Prostate gland (tissue), 2 donors: ENCODE measurements around the gene SDF2. TPM values are rescaled to one million over a fixed set of nuclear protein-coding genes. Genes with fewer than 3 reads are reported as not detected.

ENCODE experiments used
- DNase-seq: peaks from one replicate; pipeline ENCODE4 v3.0.0-alpha.2; 2019; ENCODE audit warnings: low spot score
- H3K27ac ChIP-seq, 2 donors: fragments of 200-600 bp; sonication (generic); 2 replicates each; pipeline ENCODE4 v1.5.1; 2017 to 2019
- H3K27me3 ChIP-seq: fragments of 200-600 bp; sonication (generic); replicated peaks from 2 replicates; pipeline ENCODE4 v1.5.1; 2019; ENCODE audit not compliant: insufficient read depth
- H3K36me3 ChIP-seq, 2 donors: fragments of 200-600 bp; sonication (generic); 1 replicate in 1 of 2; 2 replicates in 1 of 2; pipeline versions ENCODE4 v1.5.1 to v1.8.1; 2017 to 2019
- H3K4me1 ChIP-seq: fragments of 200-600 bp; sonication (generic); replicated peaks from 2 replicates; pipeline ENCODE4 v1.5.1; 2019
- H3K4me3 ChIP-seq, 2 donors: fragments of 200-600 bp; sonication (generic); 2 replicates each; pipeline ENCODE4 v1.5.1; 2017 to 2019
- H3K9me3 ChIP-seq: fragments of 200-600 bp; sonication (generic); 2 replicates; pipeline ENCODE4 v1.5.1; 2017
- POLR2A ChIP-seq: fragments of 450-650 bp; IDR thresholded peaks from one replicate; pipeline ENCODE4 v1.6.1; 2016; ENCODE audit warnings: antibody characterized with exemption, mild to moderate bottlenecking
- POLR2AphosphoS5 ChIP-seq: sonication (generic); formaldehyde crosslinking; IDR thresholded peaks from one replicate; pipeline ENCODE4 v1.6.1; 2017; ENCODE audit warnings: antibody characterized with exemption
- WGBS: methylation state at CpG from one replicate; pipeline ENCODE4 v1.1.5; 2018; 5-methylcytosine and 5-hydroxymethylcytosine counted together
- intact Hi-C: fragments of 100-400 bp; cut with DNase I; formaldehyde crosslinking; loops from one replicate; pipeline ENCODE4 v1.14.2; 2022
- total RNA-seq, 2 donors: library from RNA; depleted of rRNA; stranded (reverse); fragments of >200 nt; gene quantifications; one replicate each; pipeline ENCODE4 v1.1.0, GENCODE V29; 2016
- TF ChIP-seq, protein P1 (sequence below), 4 experiments: fragments of 200-600 bp in 2 of 4; fragments of 450-650 bp in 2 of 4; sonication (generic) in 2 of 4; IDR thresholded peaks; 1 replicate in 3 of 4; 2 replicates in 1 of 4; pipeline ENCODE4 v1.5.1; 2016 to 2019; ENCODE audit warnings: antibody characterized with exemption in 4 of 4, mild to moderate bottlenecking in 2 of 4, moderate library complexity in 2 of 4

SDF2 gene
- total RNA-seq, 2 donors from 2014 or later = 53.3 to 80.1 TPM

DNA sequence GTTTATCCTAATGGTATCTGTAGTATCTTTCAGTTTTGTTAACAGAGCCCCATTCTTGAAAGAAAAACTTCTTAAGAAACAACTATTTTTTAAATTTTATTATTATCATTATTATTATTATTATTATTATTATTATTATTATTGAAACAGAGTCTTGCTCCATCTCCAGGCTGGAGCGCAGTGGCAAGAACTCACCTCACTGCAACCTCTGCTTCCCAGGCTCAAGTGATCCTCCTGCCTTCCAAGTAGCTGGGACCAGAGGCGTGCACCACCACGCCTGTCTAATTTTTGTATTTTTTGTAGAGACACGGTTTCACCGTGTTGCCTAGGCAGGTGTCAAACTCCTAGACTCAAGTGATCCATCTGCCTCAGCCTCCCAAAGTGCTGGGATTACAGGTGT is 23.7 kb upstream of the SDF2 start:
- H3K27ac ChIP-seq = no peak overlapping the region
- H3K36me3 ChIP-seq = peaks cover 36 to 72% of the 10 kb centered on the region in 2 donors
- no peak for DNase-seq
- 75% methylated on average over 5 of the region's 5 CpGs for WGBS
- no peaks in the 10 kb centered on the region for H3K27me3 ChIP-seq
- no peaks in the 10 kb centered on the region for H3K9me3 ChIP-seq
- no peaks in the 10 kb centered on the region for H3K4me1 ChIP-seq
- TF ChIP-seq POLR2A (no peak), POLR2AphosphoS5 (no peak)
- TF ChIP-seq, protein P1, sequence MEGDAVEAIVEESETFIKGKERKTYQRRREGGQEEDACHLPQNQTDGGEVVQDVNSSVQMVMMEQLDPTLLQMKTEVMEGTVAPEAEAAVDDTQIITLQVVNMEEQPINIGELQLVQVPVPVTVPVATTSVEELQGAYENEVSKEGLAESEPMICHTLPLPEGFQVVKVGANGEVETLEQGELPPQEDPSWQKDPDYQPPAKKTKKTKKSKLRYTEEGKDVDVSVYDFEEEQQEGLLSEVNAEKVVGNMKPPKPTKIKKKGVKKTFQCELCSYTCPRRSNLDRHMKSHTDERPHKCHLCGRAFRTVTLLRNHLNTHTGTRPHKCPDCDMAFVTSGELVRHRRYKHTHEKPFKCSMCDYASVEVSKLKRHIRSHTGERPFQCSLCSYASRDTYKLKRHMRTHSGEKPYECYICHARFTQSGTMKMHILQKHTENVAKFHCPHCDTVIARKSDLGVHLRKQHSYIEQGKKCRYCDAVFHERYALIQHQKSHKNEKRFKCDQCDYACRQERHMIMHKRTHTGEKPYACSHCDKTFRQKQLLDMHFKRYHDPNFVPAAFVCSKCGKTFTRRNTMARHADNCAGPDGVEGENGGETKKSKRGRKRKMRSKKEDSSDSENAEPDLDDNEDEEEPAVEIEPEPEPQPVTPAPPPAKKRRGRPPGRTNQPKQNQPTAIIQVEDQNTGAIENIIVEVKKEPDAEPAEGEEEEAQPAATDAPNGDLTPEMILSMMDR (IDR thresholded peaks at IDR 0.05) = no peak
- intact Hi-C loops = loop anchor here (10.0 kb wide), 1 partner anchor 59 kb away; the partner anchor contains the start of gene TRAF4
- H3K4me3 ChIP-seq = no peak overlapping the region

DNA sequence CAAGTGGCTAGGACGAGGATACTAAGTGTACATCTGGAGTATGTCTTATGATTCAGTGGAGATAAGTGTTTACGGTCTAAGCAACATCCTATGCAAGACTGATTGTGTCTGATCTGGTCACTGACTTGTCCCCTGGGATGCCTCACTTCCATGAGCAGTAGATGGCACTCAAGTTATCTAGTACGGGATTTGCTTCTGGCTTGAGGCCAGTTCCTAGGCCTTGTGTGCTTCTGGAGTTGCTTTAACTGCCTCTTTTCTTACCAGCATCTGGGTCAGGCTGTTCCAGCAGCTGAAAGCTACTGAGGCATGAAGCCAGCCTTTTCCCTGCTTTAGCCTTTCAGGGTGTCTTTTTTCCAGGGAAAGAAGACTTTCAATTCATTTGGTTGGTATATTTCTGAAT is 23.3 kb upstream of the SDF2 start:
- H3K4me1 ChIP-seq = no peaks in the 10 kb centered on the region
- H3K27me3 ChIP-seq = no peaks in the 10 kb centered on the region
- WGBS = 29% methylated on average over 3 of the region's 3 CpGs
- peaks cover 32 to 68% of the 10 kb centered on the region in 2 donors for H3K36me3 ChIP-seq
- no peak overlapping the region for H3K4me3 ChIP-seq
- H3K27ac ChIP-seq = no peak overlapping the region
- TF ChIP-seq POLR2A (no peak), POLR2AphosphoS5 (peak; percentile 85)
- TF ChIP-seq, protein P1 (IDR thresholded peaks at IDR 0.05) = peak in 3 of 4 experiments; percentile 18 to 38 (median 23)
- DNase-seq = peak; percentile 66
- intact Hi-C loops = loop anchor here (10.0 kb wide), 1 partner anchor 60 kb away; the partner anchor contains the start of gene TRAF4
- H3K9me3 ChIP-seq = no peaks in the 10 kb centered on the region

DNA sequence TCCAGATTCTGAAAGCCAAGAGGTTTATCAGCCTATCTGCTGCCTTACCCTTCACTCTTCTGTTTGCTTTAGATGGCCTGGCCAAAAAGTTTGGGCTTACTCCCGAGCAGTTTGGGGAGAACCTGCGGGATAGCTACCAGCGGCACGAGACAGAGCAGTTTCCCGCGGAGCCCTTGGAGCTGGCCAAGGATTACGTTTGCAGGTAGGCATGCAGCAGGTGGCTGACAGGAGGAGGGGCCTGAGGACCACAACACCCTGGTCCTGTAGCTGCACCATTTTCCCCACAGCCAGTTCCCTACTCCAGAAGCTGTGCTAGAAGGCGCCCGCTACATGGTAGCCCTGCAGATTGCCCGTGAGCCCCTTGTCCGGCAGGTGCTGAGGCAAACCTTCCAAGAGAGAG is 20.9 kb upstream of the SDF2 start:
- Histone ChIP-seq H3K27ac (no peak overlapping the region), H3K36me3 (peaks cover 34 to 72% of the 10 kb centered on the region in 2 donors), H3K27me3 (no peaks in the 10 kb centered on the region), H3K9me3 (no peaks in the 10 kb centered on the region), H3K4me1 (no peaks in the 10 kb centered on the region), H3K4me3 (no peak overlapping the region)
- no peak for DNase-seq
- TF ChIP-seq, protein P1 (IDR thresholded peaks at IDR 0.05) = no peak
- TF ChIP-seq POLR2A = no peak
- intact Hi-C loops = loop anchor here (10.0 kb wide), 1 partner anchor 62 kb away; the partner anchor contains the start of gene TRAF4
- WGBS = 92% methylated on average over 11 of the region's 11 CpGs

DNA sequence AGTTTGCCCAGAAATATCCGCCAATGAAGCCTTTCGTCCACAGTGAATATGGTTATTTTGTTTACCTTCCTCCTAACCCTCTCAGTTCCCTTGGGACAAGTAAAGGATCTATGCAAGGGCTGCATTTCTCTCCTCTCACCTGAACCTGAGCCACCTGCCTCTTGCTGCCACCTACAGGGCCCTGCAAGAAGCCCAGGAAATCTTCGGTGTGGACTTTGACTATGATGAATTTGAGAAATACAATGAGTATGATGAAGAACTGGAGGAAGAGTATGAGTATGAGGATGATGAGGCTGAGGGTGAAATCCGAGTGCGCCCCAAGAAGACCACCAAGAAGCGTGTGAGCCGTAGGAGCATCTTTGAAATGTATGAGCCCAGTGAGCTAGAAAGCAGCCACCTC is 14.3 kb upstream of the SDF2 start:
- no peak overlapping the region for H3K27ac ChIP-seq
- H3K36me3 ChIP-seq = peaks cover 47 to 79% of the 10 kb centered on the region in 2 donors
- intact Hi-C loops = no loop called here
- H3K4me1 ChIP-seq = no peaks in the 10 kb centered on the region
- TF ChIP-seq POLR2A (no peak), POLR2AphosphoS5 (no peak)
- TF ChIP-seq, protein P1 (IDR thresholded peaks at IDR 0.05) = no peak
- 79% methylated on average over 7 of the region's 7 CpGs for WGBS
- no peaks in the 10 kb centered on the region for H3K27me3 ChIP-seq
- no peaks in the 10 kb centered on the region for H3K9me3 ChIP-seq
- H3K4me3 ChIP-seq = no peak overlapping the region
- no peak for DNase-seq

DNA sequence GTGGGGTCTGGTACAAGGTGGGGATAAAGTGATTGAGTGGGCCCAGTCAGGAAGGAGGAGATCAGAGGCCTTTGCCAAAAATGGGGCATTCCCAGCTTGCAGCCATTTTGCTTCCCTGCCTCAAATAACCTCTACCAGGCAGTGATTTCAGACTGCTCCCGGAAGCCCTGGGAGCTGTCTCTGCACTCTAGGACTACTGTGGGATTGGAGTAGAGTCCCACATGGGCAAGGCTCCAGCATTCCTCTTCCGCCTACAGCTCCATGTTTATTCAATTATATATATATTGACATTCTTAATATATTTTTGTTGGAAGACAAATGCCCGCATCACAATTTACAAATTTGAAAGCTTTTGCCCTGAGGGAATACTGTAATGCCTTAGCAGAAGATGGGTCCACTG is 13.8 kb upstream of the SDF2 start:
- intact Hi-C loops = no loop called here
- Histone ChIP-seq H3K36me3 (peaks cover 49 to 76% of the 10 kb centered on the region in 2 donors), H3K27me3 (no peaks in the 10 kb centered on the region), H3K4me1 (no peaks in the 10 kb centered on the region), H3K9me3 (no peaks in the 10 kb centered on the region), H3K27ac (no peak overlapping the region), H3K4me3 (no peak overlapping the region)
- no peak for DNase-seq
- TF ChIP-seq POLR2AphosphoS5 (no peak), POLR2A (no peak)
- TF ChIP-seq, protein P1 (IDR thresholded peaks at IDR 0.05) = no peak
- 75% methylated on average over 3 of the region's 3 CpGs for WGBS
